Keratinocyte (primary cell): ENCODE data around the gene DMXL2. TPM values are rescaled to one million over a fixed set of nuclear protein-coding genes. Genes with fewer than 3 reads are reported as not detected.
"Not testable (repeated sequence)": the region's sequence is repeated elsewhere in the genome, so short reads cannot be mapped to it uniquely, and the experiment has no call there.

Experiments
- DNase-seq: peaks from one replicate; pipeline ENCODE4 v3.0.0-alpha.2; 2011; ENCODE audit warnings: low read depth, missing footprints, low spot score
- FAIRE-seq: peaks from 2 replicates; lab custom pipeline; 2011; peaks lifted over from hg19 to GRCh38; lab: Jason Lieb, UNC
- H2AFZ ChIP-seq: 2 replicates; pipeline ENCODE4 v1.6.0; 2012; ENCODE audit warnings: low read length, control low read depth, inconsistent platforms; ENCODE audit not compliant: control insufficient read depth
- H3K27ac ChIP-seq: 2 replicates; pipeline ENCODE4 v1.5.1; 2011; ENCODE audit warnings: low read length; ENCODE audit not compliant: control insufficient read depth, insufficient read depth
- H3K27me3 ChIP-seq: 3 replicates; pipeline ENCODE4 v1.6.0; 2011; ENCODE audit warnings: low read length; ENCODE audit not compliant: control insufficient read depth, insufficient read depth; ENCODE audit errors: extremely low read depth
- H3K36me3 ChIP-seq, 2 experiments: 2 replicates in 1 of 2; 3 replicates in 1 of 2; pipeline ENCODE4 v1.5.1; 2011; ENCODE audit warnings: low read length in 2 of 2, mild to moderate bottlenecking in 1 of 2; ENCODE audit not compliant: control insufficient read depth in 2 of 2, insufficient read depth in 2 of 2; ENCODE audit errors: extremely low read depth in 1 of 2
- H3K4me1 ChIP-seq: 3 replicates; pipeline ENCODE4 v1.5.1; 2011; ENCODE audit warnings: low read length; ENCODE audit not compliant: control insufficient read depth, insufficient read depth; ENCODE audit errors: extremely low read depth
- H3K4me2 ChIP-seq: 3 replicates; pipeline ENCODE4 v1.6.0; 2011; ENCODE audit warnings: low read depth, low read length; ENCODE audit not compliant: control insufficient read depth, insufficient read depth; ENCODE audit errors: extremely low read depth
- H3K4me3 ChIP-seq, 3 experiments: fragments of 200-600 bp in 1 of 3; sonication (generic) in 1 of 3; 2 replicates in 2 of 3; 3 replicates in 1 of 3; pipeline ENCODE4 v1.5.1; 2011 to 2016; ENCODE audit warnings: low read length in 3 of 3, mild to moderate bottlenecking in 3 of 3, control low read depth in 2 of 3, inconsistent platforms in 1 of 3, low read depth in 1 of 3, mixed read lengths in 1 of 3, mixed run types in 1 of 3, moderate library complexity in 1 of 3; ENCODE audit not compliant: control insufficient read depth in 2 of 3, insufficient read depth in 2 of 3; ENCODE audit errors: extremely low read depth in 1 of 3
- H3K79me2 ChIP-seq: 2 replicates; pipeline ENCODE4 v1.6.0; 2012; ENCODE audit warnings: low read length; ENCODE audit not compliant: control insufficient read depth, insufficient read depth
- H3K9ac ChIP-seq: 3 replicates; pipeline ENCODE4 v1.6.0; 2011; ENCODE audit warnings: low read length; ENCODE audit not compliant: control insufficient read depth, insufficient read depth; ENCODE audit errors: extremely low read depth
- H3K9me1 ChIP-seq: 3 replicates; pipeline ENCODE4 v1.6.0; 2011; ENCODE audit warnings: low read length; ENCODE audit not compliant: control insufficient read depth, insufficient read depth; ENCODE audit errors: extremely low read depth
- H3K9me3 ChIP-seq: 2 replicates; pipeline ENCODE4 v1.5.1; 2012; ENCODE audit warnings: low read depth, low read length; ENCODE audit not compliant: control insufficient read depth
- H4K20me1 ChIP-seq: 3 replicates; pipeline ENCODE4 v1.6.0; 2011; ENCODE audit warnings: low read length; ENCODE audit not compliant: control insufficient read depth, insufficient read depth; ENCODE audit errors: extremely low read depth
- CTCF ChIP-seq, 3 experiments: IDR thresholded peaks in 1 of 3; conservative IDR thresholded peaks in 1 of 3; optimal IDR thresholded peaks in 1 of 3; 2 replicates in 2 of 3; 3 replicates in 1 of 3; pipeline versions ENCODE3 to v1.5.1; 2011; ENCODE audit warnings: low read length in 3 of 3, mild to moderate bottlenecking in 3 of 3, moderate library complexity in 2 of 3, control low read depth in 1 of 3, inconsistent platforms in 1 of 3; ENCODE audit not compliant: insufficient read depth in 2 of 3; ENCODE audit errors: extremely low read depth in 1 of 3
- EZH2 ChIP-seq: IDR thresholded peaks from one replicate; pipeline ENCODE4 v1.6.1; 2012; ENCODE audit warnings: inconsistent platforms, mild to moderate bottlenecking, low read length, moderate library complexity
- dilution Hi-C: fragments of 300-500 bp; cut with MboI; formaldehyde crosslinking; loops from one replicate; pipeline ENCODE4 v1.7.0; 2020; ENCODE audit warnings: low sequenced_read_pairs; ENCODE audit not compliant: extremely low pct_ligation_motif_present
- polyA plus RNA-seq, 5 experiments: library from polyadenylated mRNA; depleted of rRNA in 3 of 5; stranded (reverse) in 3 of 5; stranded (forward) in 1 of 5; unstranded in 1 of 5; fragments of >200 nt; gene quantifications; 1 replicate in 1 of 5; 2 replicates in 3 of 5; 3 replicates in 1 of 5; pipeline versions ENCODE4 v1.2.1 to v1.2.3, GENCODE V29; 2011 to 2012; ENCODE audit warnings: missing spikeins in 2 of 5, low read depth in 1 of 5, low replicate concordance in 1 of 5

Gene DMXL2
- polyA plus RNA-seq, 1 donor (not counting 4 experiments of a cell fraction or from before 2014, with no cell fraction given), result 14.9 TPM

- no peak overlapping the region for H3K9ac ChIP-seq
- no peak overlapping the region for H3K27ac ChIP-seq
- peaks cover 3% of the 10 kb centered on the region for H3K4me1 ChIP-seq
- H3K9me3 ChIP-seq, result no peaks in the 10 kb centered on the region
- H3K4me2 ChIP-seq, result no peak overlapping the region
- no peak for DNase-seq
- FAIRE-seq, result no peak
- no peaks in the 10 kb centered on the region for H3K9me1 ChIP-seq
- no peaks in the 10 kb centered on the region for H4K20me1 ChIP-seq
- H3K4me3 ChIP-seq, result no peak overlapping the region
- no peak for TF ChIP-seq CTCF (optimal IDR thresholded peaks at IDR 0.05 in 1 of 3, IDR thresholded peaks at IDR 0.05 in 1 of 3, conservative IDR thresholded peaks at IDR 0.05 in 1 of 3; ENCODE audit: extremely low read depth in 1 of 3, insufficient read depth in 2 of 3, low read length in 3 of 3)
- TF ChIP-seq EZH2, result no peak
- H2AFZ ChIP-seq, result no peak overlapping the region
- H3K27me3 ChIP-seq, result no peaks in the 10 kb centered on the region
- dilution Hi-C loops, result no loop called here
- no peaks in the 10 kb centered on the region for H3K36me3 ChIP-seq
- no peaks in the 10 kb centered on the region for H3K79me2 ChIP-seq
Observed at GRCh38 chr15:51652084-51652668, 29.6 kb upstream of the DMXL2 start.

GRCh38 chr15:51649659-51650521 lies 27.3 kb upstream of the DMXL2 start:
- TF ChIP-seq EZH2 (no peak), CTCF (optimal IDR thresholded peaks at IDR 0.05 in 1 of 3, IDR thresholded peaks at IDR 0.05 in 1 of 3, conservative IDR thresholded peaks at IDR 0.05 in 1 of 3; ENCODE audit: extremely low read depth in 1 of 3, insufficient read depth in 2 of 3, low read length in 3 of 3) (peak in 2 of 3 experiments; percentile 40 to 64)
- Histone ChIP-seq H3K79me2 (no peaks in the 10 kb centered on the region), H3K4me2 (no peak overlapping the region), H3K9me3 (no peaks in the 10 kb centered on the region), H3K36me3 (no peaks in the 10 kb centered on the region), H3K27ac (no peak overlapping the region), H3K4me3 (no peak overlapping the region), H2AFZ (no peak overlapping the region), H3K4me1 (peaks cover 5% of the 10 kb centered on the region), H3K9me1 (no peaks in the 10 kb centered on the region), H3K9ac (no peak overlapping the region), H3K27me3 (no peaks in the 10 kb centered on the region), H4K20me1 (no peaks in the 10 kb centered on the region)
- DNase-seq (peak; percentile 9), FAIRE-seq (peak; percentile 63)
- dilution Hi-C loops, result no loop called here

GRCh38 chr15:51648643-51649042 lies 26.1 kb upstream of the DMXL2 start:
- H3K27ac ChIP-seq, H3K9ac ChIP-seq, H2AFZ ChIP-seq, H3K4me3 ChIP-seq, H4K20me1 ChIP-seq, FAIRE-seq, H3K79me2 ChIP-seq, H3K36me3 ChIP-seq, H3K9me1 ChIP-seq, DNase-seq, H3K4me1 ChIP-seq, H3K9me3 ChIP-seq, H3K4me2 ChIP-seq, H3K27me3 ChIP-seq, dilution Hi-C loops: not testable (repeated sequence)
